HL-60/S4 treated with retinoic acid at 250 ng/mL for 4 days and 3 days (cell line): ENCODE measurements around the gene PLPP6.
"Not testable (repeated sequence)": the region's sequence is repeated elsewhere in the genome, so short reads cannot be mapped to it uniquely, and the experiment has no call there.

Experiments used
- in situ Hi-C: fragments of 300-500 bp; cut with MboI; formaldehyde crosslinking; loops from 2 replicates; pipeline ENCODE4 v1.7.0; 2022; ENCODE audit warnings: low sequenced_read_pairs

PLPP6 gene

DNA sequence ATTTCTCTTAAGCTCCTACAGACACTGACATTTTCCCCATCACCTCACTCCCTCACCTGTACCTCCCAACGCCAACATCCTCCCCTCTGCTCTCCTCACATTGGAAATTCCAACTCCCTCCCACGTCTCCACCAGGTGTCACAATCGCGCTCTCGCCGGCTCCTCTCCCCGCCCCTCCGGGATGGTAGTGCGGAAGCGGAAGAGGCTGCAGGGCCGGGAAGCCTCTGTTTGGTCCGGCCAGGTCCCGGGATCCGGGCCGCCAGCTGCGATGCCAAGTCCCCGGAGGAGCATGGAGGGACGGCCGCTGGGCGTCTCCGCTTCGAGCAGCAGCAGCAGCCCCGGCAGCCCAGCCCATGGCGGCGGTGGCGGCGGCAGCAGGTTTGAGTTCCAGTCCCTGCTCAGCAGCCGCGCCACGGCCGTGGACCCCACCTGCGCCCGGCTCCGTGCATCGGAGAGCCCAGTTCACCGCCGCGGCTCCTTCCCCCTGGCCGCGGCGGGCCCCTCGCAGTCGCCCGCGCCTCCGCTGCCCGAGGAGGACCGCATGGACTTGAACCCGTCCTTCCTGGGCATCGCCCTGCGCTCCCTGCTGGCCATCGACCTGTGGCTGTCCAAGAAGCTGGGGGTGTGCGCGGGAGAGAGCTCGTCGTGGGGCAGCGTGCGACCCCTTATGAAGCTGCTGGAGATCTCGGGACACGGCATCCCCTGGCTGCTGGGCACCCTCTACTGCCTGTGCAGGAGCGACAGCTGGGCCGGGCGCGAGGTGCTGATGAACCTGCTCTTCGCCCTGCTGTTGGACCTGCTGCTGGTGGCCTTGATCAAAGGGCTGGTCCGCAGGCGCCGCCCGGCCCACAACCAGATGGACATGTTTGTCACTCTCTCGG, at the start of gene PLPP6:
Gene PLPP6 (plus strand): TSS at position 187 of the 881 bp plus-strand sequence. CDS start 82 bp downstream, at position 269.
- in situ Hi-C loops = no loop called here

DNA sequence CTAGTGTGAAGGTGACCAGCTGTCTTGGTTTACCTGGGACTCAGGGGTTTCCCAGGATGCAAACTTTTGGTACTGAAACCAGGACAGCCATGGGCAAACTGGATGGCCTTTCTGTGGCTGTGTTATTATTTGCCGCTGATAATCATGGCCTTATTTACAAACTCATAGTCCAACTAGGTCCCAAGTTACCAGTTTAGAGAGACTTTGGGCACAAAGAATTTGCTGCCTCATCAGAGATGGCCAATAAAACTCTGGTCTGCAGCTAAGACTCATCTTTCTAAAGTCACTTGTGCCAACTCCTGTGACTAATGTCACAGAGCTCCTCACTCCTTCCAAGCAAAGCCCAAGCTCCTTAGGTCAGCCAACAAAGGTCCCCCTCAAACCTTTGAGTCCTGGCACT, 47.5 kb upstream of the PLPP6 start:
- in situ Hi-C loops = no loop called here

DNA sequence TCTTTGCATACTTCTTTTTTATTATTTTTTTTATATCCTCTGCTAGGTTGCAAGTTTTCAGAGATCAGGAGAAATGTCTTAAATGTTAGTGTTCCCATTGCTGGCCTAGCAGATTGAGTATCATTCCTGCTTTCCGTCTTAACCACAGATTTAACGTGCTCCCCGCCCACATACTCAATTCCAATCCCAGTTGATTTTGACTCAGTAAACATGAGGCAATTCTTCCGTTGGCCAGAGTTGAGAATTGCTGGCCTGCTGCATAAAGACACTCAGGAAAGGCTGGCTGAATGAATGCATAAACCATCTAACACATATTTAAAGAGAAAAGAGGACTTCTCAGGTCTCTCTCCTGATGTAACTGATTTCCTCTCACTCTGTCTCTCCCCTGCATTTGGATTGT, 46.8 kb upstream of the PLPP6 start:
- in situ Hi-C loops = no loop called here

DNA sequence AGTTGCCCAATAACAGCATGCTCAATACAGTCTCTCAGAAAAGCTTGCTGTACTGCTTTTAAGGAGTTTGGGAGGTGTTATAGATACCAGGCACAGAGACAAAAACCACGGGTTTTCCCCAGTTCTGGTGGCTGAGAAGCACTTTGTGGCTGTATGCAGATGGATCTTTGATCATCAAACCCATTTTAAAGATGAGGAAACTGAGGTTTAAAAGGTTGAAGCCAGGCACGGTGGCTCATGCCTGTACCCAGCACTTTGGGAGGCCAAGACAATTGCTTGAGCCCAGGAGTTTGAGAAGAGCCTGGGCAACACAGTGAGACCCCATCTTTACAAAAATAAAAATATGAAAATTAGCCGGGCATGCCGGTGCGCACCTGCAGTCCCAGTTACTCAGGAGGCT, 46.3 kb upstream of the PLPP6 start:
- in situ Hi-C loops = no loop called here

DNA sequence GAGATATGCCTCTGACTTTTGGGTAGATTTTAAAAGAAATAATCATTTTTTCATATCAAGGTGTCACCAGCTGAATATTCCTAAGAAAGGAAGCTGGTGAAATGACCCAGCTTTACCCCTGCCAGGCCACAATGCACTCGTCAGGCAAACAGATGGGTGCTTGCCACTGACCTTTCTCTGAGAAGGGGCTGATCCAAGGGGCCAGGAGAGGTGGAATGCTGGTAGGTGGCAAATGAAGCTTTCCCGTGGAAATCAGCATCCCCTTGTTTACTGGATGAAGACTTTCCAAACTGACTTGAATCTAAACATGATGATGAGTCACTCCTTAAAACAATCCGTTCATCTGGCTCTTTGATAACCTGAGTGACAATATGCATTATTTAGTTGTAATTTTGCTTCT, 44.3 kb upstream of the PLPP6 start:
- in situ Hi-C loops = no loop called here

DNA sequence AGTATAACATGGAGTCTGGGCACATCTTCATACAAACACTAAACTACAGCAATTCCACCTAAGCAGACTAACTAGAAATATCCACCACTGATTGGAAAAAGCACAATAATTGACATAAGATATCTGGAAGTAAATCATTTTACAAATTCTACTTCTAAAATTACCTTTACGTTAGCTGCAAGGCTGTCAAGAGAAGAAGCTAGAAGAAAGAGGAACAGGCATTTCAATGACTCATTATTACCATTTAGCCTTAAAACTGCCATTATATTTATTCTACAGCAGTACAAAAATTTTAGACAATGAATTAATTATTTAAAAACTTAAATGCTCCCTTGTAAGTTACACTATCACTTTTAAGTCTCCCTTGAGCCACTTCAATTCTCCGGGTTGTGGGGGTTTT, 43.4 kb upstream of the PLPP6 start:
- in situ Hi-C loops = no loop called here

DNA sequence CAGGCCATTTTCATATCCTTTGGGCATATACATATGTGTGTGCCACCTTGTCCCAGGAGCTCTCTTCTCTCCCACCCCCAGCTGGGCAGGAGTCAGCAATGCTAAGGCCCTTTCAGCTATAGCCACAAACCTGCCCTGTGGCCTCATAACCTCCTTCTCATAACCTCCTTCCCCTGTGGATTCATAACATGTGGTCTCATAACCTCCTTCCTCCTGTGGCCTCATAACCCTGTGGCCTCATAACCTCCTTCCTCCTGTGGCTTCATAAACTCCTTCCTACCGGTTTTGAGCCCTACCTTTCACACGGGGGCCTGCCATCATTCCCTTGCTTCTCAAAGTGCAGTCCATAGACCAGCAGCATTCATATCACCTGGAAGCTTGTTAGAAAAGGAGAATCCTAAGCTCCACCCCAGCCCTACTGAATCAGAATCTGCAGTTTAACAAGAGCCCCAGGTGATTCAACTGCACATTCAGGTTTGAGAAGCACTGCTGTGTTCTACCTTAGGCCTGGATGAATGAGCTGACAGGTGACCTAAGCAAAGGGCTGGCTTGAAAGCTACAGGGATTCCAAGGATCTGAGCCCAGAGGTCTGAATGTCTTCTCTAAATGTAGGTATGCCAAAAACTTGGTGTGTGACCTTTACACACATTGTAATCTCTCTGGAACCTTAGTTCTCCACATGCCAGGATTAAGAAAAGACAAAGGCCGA, 41.9 kb upstream of the PLPP6 start:
- in situ Hi-C loops = no loop called here

DNA sequence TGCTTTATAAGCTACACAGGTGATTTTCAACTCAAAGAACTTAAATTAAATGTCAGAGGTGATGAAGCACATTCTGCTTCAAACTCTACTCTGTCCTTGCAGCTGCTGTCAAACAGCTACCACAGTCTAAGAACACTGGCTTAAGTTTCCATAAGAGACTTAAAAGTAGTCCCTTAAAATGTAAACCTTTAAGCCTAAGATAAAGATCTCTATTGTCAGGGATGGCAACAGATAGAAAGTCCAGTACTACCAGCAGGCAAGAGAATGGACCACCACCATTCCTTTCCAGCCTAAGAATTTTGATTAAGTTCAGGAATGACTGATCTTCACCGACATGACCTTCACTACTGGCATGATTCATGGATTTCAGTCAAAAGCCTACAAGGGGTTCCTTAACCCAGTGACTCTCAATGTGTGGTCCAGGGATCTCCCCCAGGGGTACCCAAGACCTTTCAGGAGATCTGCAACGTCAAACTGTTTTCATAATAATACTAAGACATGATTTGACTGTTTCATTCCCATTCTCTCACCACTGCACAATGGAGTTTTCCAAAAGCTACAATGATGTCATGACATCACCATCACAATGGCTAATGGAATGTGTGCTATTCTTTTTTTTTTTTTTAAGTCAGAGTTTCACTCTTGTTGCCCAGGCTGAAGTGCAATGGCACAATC, 41.1 kb upstream of the PLPP6 start:
- in situ Hi-C loops = no loop called here

DNA sequence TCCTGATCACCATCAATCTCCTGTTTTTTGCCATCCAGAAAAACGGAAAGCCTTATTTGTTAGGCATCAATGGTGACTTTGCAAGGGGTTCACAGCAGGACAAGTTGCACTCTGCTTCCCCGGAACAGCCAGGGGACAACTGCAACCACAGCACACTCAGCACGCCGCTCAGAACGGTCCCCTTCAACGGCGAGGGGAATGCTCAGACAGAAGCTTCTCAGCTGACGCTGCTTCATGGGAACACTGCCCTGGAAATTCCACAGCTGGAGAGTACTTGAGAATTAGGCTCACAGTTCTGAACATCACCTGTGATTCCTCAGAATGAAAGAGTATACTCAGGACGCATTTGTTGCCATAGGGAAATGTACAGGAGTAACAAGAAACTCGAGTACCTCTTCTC, 40.1 kb upstream of the PLPP6 start:
- in situ Hi-C loops = no loop called here

DNA sequence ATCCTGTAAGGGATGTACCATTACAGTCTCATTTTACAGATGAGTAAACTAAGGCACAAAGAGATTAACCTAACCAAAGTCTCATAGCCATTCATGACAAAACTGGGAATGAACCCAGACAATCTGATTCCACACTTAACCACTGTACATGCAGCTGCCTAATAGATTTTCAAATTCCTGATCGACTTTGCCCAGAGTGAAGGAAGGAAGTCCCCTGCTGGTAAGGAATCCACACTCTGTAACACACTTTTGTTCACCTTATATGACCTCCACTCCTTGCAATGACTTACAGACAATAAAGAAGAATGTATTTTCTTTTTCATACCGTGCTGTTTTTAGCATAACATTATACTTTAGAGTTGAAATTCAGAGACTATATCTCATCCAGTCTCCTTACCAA, 31.3 kb upstream of the PLPP6 start:
- in situ Hi-C loops = no loop called here

DNA sequence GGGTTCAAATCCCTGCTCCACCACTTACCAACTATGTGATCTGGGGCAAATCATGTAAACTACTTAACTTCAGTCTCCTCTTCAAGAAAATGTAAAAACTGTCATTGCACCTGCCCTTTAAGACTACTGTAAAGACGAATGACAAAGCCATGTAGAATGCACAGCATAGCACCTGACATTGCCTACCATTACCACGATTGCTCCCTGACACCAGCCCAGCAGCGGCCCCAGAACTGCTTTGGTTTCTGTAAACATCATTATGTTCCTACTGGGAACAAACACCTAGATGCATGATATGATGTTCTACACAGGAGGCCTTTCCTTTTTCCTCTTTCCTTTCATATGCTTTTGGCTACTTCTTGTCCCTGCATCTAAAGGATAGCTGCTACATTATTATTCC, 23.1 kb upstream of the PLPP6 start:
- in situ Hi-C loops = no loop called here

DNA sequence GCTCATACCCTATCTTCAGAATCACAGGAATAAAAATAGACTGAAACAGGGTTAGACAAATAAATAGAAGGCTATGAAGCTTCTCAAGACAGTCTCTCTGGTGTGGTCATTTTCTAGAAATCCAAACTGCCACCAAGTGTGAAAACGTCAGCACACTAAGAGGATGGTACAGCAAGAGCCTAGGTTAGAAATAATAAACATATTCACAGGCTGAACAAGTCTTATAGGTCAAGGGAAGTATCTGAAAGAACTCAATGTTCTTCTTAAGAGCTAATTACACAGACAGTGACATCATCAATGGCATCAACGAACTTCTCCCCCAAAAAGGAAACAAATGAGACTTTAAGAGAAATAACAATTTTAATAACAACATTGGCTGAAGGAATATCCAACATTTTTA, 22.7 kb upstream of the PLPP6 start:
- in situ Hi-C loops = no loop called here

DNA sequence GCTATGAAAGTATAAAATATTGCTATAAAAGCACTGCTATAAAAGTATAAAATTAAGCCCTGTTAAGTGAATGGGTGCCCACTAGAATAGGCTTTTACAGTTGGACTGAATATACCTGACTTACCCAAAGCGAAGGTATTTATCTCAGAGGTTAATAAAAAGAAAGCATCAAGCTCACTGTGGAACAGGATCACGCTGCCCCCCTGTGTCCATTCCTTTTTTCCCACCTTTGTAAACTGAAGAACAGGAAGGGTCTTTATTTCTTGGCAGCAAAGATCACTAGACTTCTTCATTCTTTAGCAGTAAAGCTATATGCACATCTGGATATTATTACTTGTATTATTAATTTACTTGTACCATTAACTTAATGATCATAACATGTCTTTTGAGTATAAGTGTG, 22.1 kb upstream of the PLPP6 start:
- in situ Hi-C loops = no loop called here

DNA sequence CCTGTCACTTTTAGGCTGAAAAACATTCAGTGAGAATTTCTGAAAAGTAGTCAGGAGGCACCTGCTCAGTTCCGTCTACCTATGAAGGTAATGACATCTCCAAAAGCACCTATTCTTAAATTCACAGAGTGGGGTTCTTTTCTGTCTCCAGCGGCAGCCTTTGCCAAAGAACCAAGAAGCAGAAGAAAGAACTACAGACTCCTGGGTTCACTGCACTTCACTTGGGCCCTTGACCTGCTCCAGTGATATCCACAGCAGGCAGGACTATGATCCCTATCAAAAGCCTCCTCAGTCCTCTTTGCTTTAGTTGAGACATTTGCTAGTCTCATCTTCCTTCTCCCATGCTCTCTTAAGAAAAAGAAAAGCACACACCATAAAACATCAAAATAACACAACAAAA, 19.7 kb upstream of the PLPP6 start:
- in situ Hi-C loops = no loop called here

DNA sequence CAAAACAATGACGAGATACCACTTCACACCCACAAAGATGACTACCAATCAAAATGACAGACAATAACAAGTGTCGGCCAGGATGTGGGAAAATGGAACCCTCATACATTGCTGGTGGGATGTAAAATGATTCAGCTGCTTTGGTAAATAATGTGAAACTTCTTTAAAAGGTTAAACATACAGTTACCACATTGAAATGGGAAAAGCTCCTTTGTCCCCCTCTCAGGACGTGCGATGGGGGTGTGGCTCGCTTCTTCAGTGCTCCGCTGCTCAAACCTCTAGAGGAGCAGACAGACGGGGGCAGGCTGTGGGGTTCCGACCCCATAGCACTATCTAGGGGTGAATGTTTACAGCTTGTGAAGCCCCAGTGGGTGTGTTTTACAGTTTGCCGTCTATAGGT, 8.0 kb upstream of the PLPP6 start:
- in situ Hi-C loops = no loop called here

DNA sequence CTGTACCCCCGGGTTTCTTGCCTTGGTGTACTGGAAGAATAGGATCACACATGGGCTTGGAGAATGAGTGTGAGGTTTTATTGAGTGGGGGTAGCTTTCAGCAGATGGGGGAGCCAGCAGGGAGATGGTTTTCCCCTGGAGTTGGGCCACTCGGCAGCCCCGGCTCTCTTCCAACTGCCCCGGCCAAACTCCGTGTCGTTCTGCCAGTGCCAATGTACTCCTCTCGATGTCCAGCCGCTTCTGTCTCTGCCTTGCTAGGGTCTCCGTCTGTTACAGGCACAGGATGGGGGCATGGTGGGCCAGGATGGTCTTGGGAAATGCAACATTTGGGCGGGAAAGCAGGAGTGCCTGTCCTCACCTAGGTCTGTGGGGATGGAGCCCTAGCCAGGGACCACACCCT, 7.6 kb upstream of the PLPP6 start:
- in situ Hi-C loops = no loop called here

DNA sequence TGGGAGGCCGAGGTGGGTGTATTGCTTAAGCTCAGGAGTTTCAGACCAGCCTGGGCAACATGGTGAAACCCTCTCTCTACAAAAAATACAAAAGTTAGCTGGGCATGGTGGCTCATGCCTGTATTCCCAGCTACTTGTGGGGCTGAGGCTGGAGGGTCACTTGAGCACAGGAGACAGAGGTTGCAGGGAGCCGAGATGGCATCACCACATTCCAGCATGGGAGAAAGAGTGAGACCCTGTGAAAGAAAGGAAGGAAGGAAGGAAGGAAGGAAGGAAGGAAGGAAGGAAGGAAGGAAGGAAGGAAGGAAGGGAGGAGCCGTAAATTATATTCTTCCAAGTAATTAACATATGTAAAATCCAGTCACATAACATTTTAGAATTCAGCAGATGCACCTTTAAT, 5.9 kb upstream of the PLPP6 start:
- in situ Hi-C loops = not testable (repeated sequence)

DNA sequence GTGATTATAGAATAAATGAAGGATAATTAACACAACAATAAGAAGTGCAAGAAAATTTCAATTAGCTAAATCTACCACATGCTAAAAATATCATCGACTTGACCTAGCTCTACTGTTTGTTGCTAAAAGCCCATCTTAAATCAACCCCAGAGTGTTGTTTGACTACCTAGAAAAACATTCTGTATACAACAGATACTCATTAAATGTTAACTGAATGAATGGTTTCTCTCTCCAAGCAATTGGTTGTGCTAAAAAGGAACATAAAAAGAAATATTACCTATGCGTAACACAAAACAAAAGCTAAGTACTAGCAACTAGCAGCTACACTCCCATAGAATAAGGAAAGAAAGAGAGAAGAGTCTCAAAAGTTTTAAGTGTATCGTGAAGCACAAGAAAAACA, 5.5 kb upstream of the PLPP6 start:
- in situ Hi-C loops = no loop called here

DNA sequence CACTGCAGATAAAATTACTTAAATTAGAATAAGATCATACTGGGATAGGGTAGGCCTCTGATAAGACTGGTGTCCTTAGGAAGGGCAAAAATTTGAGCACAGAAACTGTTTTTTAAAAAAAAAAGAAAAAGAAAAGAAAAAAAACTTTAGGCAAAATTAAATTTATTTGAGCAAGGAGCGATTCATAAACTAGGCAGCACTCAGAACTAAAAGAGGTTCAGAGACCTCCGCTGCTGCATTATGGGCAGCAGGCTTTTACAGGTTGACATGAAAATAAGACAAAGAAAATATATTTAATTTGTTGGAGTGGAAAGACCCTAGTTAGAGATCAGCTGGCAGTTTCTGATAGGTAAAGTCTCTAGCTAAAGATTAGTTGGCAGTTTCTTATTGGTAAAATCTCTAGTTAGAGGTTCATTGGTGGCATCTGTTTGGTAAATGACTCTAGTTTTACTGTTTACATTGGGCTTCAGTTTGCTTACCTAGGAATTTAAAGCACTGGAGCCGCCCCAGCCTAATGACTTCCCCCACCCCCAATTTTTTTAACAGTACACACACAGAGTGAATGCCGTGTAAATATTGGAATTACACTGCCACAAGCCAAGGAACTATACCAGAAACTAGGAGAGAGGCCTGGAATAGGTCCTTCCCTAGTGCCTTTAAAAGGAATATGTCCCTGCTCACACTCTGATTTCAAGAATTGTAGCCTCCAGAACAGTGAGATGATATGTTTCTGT, 4.5 kb upstream of the PLPP6 start:
- in situ Hi-C loops = no loop called here

DNA sequence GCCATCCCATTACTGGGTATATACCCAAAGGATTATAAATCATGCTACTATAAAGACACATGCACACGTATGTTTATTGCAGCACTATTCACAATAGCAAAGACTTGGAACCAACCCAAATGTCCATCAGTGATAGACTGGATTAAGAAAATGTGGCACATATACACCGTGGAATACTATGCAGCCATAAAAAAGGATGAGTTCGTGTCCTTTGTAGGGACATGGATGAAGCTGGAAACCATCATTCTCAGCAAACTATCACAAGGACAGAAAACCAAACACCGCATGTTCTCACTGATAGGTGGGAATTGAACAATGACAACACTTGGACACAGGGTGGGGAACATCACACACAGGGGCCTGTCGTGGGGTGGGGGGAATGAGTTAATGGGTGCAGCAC, 1.4 kb upstream of the PLPP6 start:
- in situ Hi-C loops = not testable (repeated sequence)

DNA sequence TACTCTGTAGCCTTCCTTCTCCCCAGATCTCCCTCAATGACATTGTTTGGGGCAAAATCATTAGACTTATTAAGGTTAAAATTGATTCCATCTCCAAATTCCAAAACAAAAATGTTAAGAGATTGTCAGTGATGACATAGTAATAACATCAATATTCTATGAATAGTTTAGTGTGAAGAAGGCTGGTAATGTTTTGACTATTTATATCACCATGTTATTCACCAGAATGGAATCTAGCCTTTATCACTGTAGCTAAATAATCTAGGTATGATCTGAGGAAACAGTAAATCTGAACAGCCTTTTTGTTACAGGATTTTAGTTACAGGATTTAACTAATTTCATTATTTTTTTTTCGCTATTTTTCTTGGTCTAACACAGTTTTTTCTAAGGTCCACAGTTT, 929 bp upstream of the PLPP6 start:
- in situ Hi-C loops = no loop called here
